Smooth muscle cell (in vitro differentiated cells): Measurements from ENCODE around the gene ING2. TPM values are rescaled to one million over a fixed set of nuclear protein-coding genes. Genes with fewer than 3 reads are reported as not detected.

Experiments
- DNase-seq: peaks from one replicate; lab custom pipeline; 2025; ENCODE audit not compliant: unreplicated experiment; lab: John Stamatoyannopoulos, UW
- H2AFZ ChIP-seq: fragments of 200-600 bp; sonication (generic); 2 replicates; pipeline ENCODE4 v1.6.0; 2016; ENCODE audit warnings: antibody characterized with exemption, low read depth, mild to moderate bottlenecking
- H3F3A ChIP-seq: fragments of 200-600 bp; sonication (generic); 2 replicates; pipeline ENCODE4 v1.6.0; 2017; ENCODE audit warnings: antibody characterized with exemption, low read depth
- H3K27ac ChIP-seq: fragments of 200-600 bp; sonication (generic); 2 replicates; pipeline ENCODE4 v1.5.1; 2016; ENCODE audit warnings: low read depth, mild to moderate bottlenecking
- H3K27me3 ChIP-seq: fragments of 200-600 bp; sonication (generic); 2 replicates; pipeline ENCODE4 v1.6.1; 2016; ENCODE audit warnings: low read depth, mild to moderate bottlenecking
- H3K36me3 ChIP-seq: fragments of 200-600 bp; sonication (generic); 2 replicates; pipeline ENCODE4 v1.5.1; 2016; ENCODE audit warnings: low read depth
- H3K4me1 ChIP-seq: fragments of 200-600 bp; sonication (generic); 2 replicates; pipeline ENCODE4 v1.5.1; 2016; ENCODE audit warnings: low read depth
- H3K4me2 ChIP-seq: fragments of 200-600 bp; sonication (generic); 2 replicates; pipeline ENCODE4 v1.6.0; 2016; ENCODE audit warnings: mild to moderate bottlenecking
- H3K4me3 ChIP-seq: fragments of 200-600 bp; sonication (generic); 2 replicates; pipeline ENCODE4 v1.5.1; 2016; ENCODE audit warnings: mild to moderate bottlenecking
- H3K79me2 ChIP-seq: fragments of 200-600 bp; sonication (generic); 2 replicates; pipeline ENCODE4 v1.6.0; 2016; ENCODE audit warnings: low read depth, mild to moderate bottlenecking
- H3K9ac ChIP-seq: fragments of 200-600 bp; sonication (generic); 2 replicates; pipeline ENCODE4 v1.6.0; 2016; ENCODE audit warnings: low read depth
- H3K9me3 ChIP-seq: fragments of 200-600 bp; sonication (generic); replicated peaks from 2 replicates; pipeline ENCODE4 v1.5.1; 2016; ENCODE audit warnings: low read depth
- H4K20me1 ChIP-seq: fragments of 200-600 bp; sonication (generic); 2 replicates; pipeline ENCODE4 v1.6.0; 2016; ENCODE audit warnings: low read depth
- CTCF ChIP-seq: fragments of 200-600 bp; sonication (generic); IDR thresholded peaks from 2 replicates; pipeline ENCODE4 v1.5.1; 2017; ENCODE audit warnings: borderline replicate concordance, mild to moderate bottlenecking, antibody characterized with exemption; ENCODE audit not compliant: insufficient read depth, poor library complexity, severe bottlenecking
- WGBS: methylation state at CpG from one replicate; pipeline ENCODE4 v1.1.7; 2016; ENCODE audit warnings: low lambda C conversion rate; 5-methylcytosine and 5-hydroxymethylcytosine counted together
- polyA plus RNA-seq: library from polyadenylated mRNA; unstranded; fragments of >200 nt; fragmentation: Nextera tagmentation; extraction: Ambion mirVana; gene quantifications from 2 replicates; pipeline ENCODE4 v1.2.1, GENCODE V29; 2016
- total RNA-seq: library from RNA; depleted of rRNA; stranded (reverse); fragments of >200 nt; gene quantifications from 2 replicates; pipeline ENCODE4 v1.2.3, GENCODE V29; 2014

Gene ING2
- total and polyA plus RNA-seq, 2 experiments from 2014 or later, result 16.3 to 30.1 TPM

GRCh38 chr4:183532821-183533220 is 28.0 kb downstream of the ING2 start:
- Histone ChIP-seq H3K9me3 (no peaks in the 10 kb centered on the region), H3K36me3 (no peaks in the 10 kb centered on the region), H3K4me1 (no peaks in the 10 kb centered on the region), H2AFZ (no peak overlapping the region), H3K27ac (peak overlapping the region; percentile 17), H3K9ac (no peak overlapping the region), H3K27me3 (no peaks in the 10 kb centered on the region), H3K79me2 (no peaks in the 10 kb centered on the region), H3K4me2 (peak overlapping the region; percentile 36), H3K4me3 (no peak overlapping the region), H3F3A (no peaks in the 10 kb centered on the region), H4K20me1 (no peaks in the 10 kb centered on the region)
- no peak for DNase-seq
- WGBS, result 39% methylated on average over 4 of the region's 4 CpGs
- TF ChIP-seq CTCF, result no peak

- Histone ChIP-seq H3K79me2 (no peaks in the 10 kb centered on the region), H3K36me3 (no peaks in the 10 kb centered on the region), H3K4me3 (no peak overlapping the region), H3K9ac (no peak overlapping the region), H3K27ac (no peak overlapping the region), H3K9me3 (no peaks in the 10 kb centered on the region), H3K4me1 (no peaks in the 10 kb centered on the region), H2AFZ (no peak overlapping the region), H3K27me3 (no peaks in the 10 kb centered on the region), H3F3A (no peaks in the 10 kb centered on the region), H3K4me2 (no peak overlapping the region), H4K20me1 (no peaks in the 10 kb centered on the region)
- 89% methylated on average over 23 of the region's 23 CpGs for WGBS
- no peak for DNase-seq
- no peak for TF ChIP-seq CTCF
Measured at GRCh38 chr4:183533698-183534097, 28.8 kb downstream of the ING2 start.

GRCh38 chr4:183540410-183541009 is 35.7 kb downstream of the ING2 start:
- Histone ChIP-seq H4K20me1 (no peaks in the 10 kb centered on the region), H2AFZ (no peak overlapping the region), H3K4me1 (peaks cover 14% of the 10 kb centered on the region), H3K4me2 (no peak overlapping the region), H3K79me2 (no peaks in the 10 kb centered on the region), H3K36me3 (no peaks in the 10 kb centered on the region), H3K9me3 (no peaks in the 10 kb centered on the region), H3F3A (no peaks in the 10 kb centered on the region), H3K27me3 (no peaks in the 10 kb centered on the region), H3K27ac (no peak overlapping the region), H3K9ac (no peak overlapping the region), H3K4me3 (no peak overlapping the region)
- TF ChIP-seq CTCF, result no peak
- no peak for DNase-seq
- 89% methylated on average over 13 of the region's 13 CpGs for WGBS

GRCh38 chr4:183541010-183541751 is 36.3 kb downstream of the ING2 start:
- Histone ChIP-seq H4K20me1 (no peaks in the 10 kb centered on the region), H3K4me3 (no peak overlapping the region), H3K9me3 (no peaks in the 10 kb centered on the region), H2AFZ (peak overlapping the region; percentile 42), H3K4me2 (peak overlapping the region; percentile 47), H3K9ac (no peak overlapping the region), H3K27me3 (no peaks in the 10 kb centered on the region), H3K27ac (peak overlapping the region; percentile 16), H3K4me1 (peaks cover 14% of the 10 kb centered on the region), H3K79me2 (no peaks in the 10 kb centered on the region), H3F3A (no peaks in the 10 kb centered on the region), H3K36me3 (no peaks in the 10 kb centered on the region)
- no peak for DNase-seq
- 69% methylated on average over 13 of the region's 13 CpGs for WGBS
- no peak for TF ChIP-seq CTCF
